HT1080 (cell line): ENCODE data around the gene FBXO11. TPM values are rescaled to one million over a fixed set of nuclear protein-coding genes. Genes with fewer than 3 reads are reported as not detected.
"Not testable (repeated sequence)": the region's sequence is repeated elsewhere in the genome, so short reads cannot be mapped to it uniquely, and the experiment has no call there.

ENCODE experiments used
- DNase-seq: peaks from one replicate; pipeline ENCODE4 v3.0.0-alpha.2; 2015; ENCODE audit warnings: low read depth
- total RNA-seq: library from RNA; depleted of rRNA; stranded (reverse); fragments of >200 nt; shearing (Covaris generic); gene quantifications from 2 replicates; pipeline ENCODE4 v1.2.3, GENCODE V29; 2014

FBXO11 gene
- total RNA-seq, 1 experiment from 2014 or later: 27.4 TPM

GRCh38 chr2:47853067-47853777 is 53.1 kb downstream of the FBXO11 start:
- not testable (repeated sequence) for DNase-seq

- no peak for DNase-seq
These were observed 56.1 kb downstream of the FBXO11 start for GRCh38 chr2:47850198-47850597.

- no peak for DNase-seq
These were observed 56.9 kb downstream of the FBXO11 start for GRCh38 chr2:47849368-47849767.

- DNase-seq: no peak
These were observed 62.1 kb downstream of the FBXO11 start for GRCh38 chr2:47844162-47844561.

- no peak for DNase-seq
These were observed 62.9 kb downstream of the FBXO11 start for GRCh38 chr2:47843407-47843806.

- no peak for DNase-seq
These were observed 63.5 kb downstream of the FBXO11 start for GRCh38 chr2:47842846-47843245.

GRCh38 chr2:47838686-47839085 is 67.6 kb downstream of the FBXO11 start:
- DNase-seq: no peak

- DNase-seq: no peak
These were observed 68.0 kb downstream of the FBXO11 start for GRCh38 chr2:47838249-47838648.

- DNase-seq: no peak
These were observed 72.8 kb downstream of the FBXO11 start for GRCh38 chr2:47833516-47833968.

- no peak for DNase-seq
These were observed 83.8 kb downstream of the FBXO11 start for GRCh38 chr2:47822518-47822917.

- DNase-seq: peak; percentile 8
These were observed 86.5 kb downstream of the FBXO11 start for GRCh38 chr2:47819834-47820233.

GRCh38 chr2:47818777-47819176 is 87.5 kb downstream of the FBXO11 start:
- no peak for DNase-seq

- DNase-seq: no peak
These were observed 90.5 kb downstream of the FBXO11 start for GRCh38 chr2:47815764-47816163.

GRCh38 chr2:47811668-47812067 is 94.6 kb downstream of the FBXO11 start:
- no peak for DNase-seq

GRCh38 chr2:47810850-47811249 is 95.4 kb downstream of the FBXO11 start:
- DNase-seq: no peak

GRCh38 chr2:47809903-47810302 is 96.4 kb downstream of the FBXO11 start:
- no peak for DNase-seq

- no peak for DNase-seq
These were observed 97.7 kb downstream of the FBXO11 start for GRCh38 chr2:47808614-47809013.

- no peak for DNase-seq
These were observed 100.4 kb downstream of the FBXO11 start for GRCh38 chr2:47805850-47806249.

- no peak for DNase-seq
These were observed 102.5 kb downstream of the FBXO11 start for GRCh38 chr2:47803770-47804169.

GRCh38 chr2:47803363-47803762 is 102.9 kb downstream of the FBXO11 start:
- no peak for DNase-seq

GRCh38 chr2:47801118-47801517 is 105.2 kb downstream of the FBXO11 start:
- DNase-seq: no peak

GRCh38 chr2:47799031-47799609 is 107.2 kb downstream of the FBXO11 start:
- no peak for DNase-seq

- no peak for DNase-seq
These were observed 107.7 kb downstream of the FBXO11 start for GRCh38 chr2:47798631-47799030.
